Mucosa of rectum (tissue), 2 donors: ENCODE data around the gene ANKRD11.

Experiments used
- H3K27ac ChIP-seq, 2 donors: one replicate each; pipeline ENCODE4 v1.7.0; 2013; ENCODE audit warnings: inconsistent platforms in 2 of 2, low read depth in 2 of 2, low read length in 2 of 2
- H3K27me3 ChIP-seq, 2 donors: one replicate each; pipeline ENCODE4 v1.7.0; 2013; ENCODE audit warnings: low read length in 2 of 2; ENCODE audit not compliant: control insufficient read depth in 2 of 2, insufficient read depth in 2 of 2
- H3K36me3 ChIP-seq, 2 donors: one replicate each; pipeline ENCODE4 v1.7.0; 2013; ENCODE audit warnings: low read length in 2 of 2; ENCODE audit not compliant: control insufficient read depth in 2 of 2, insufficient read depth in 2 of 2
- H3K4me1 ChIP-seq, 2 donors: one replicate each; pipeline ENCODE4 v1.7.0; 2013; ENCODE audit warnings: low read length in 2 of 2, mild to moderate bottlenecking in 1 of 2; ENCODE audit not compliant: control insufficient read depth in 2 of 2, insufficient read depth in 2 of 2
- H3K4me3 ChIP-seq, 2 donors: one replicate each; pipeline ENCODE4 v1.7.0; 2013; ENCODE audit warnings: low read length in 2 of 2
- H3K9ac ChIP-seq, 2 donors: one replicate each; pipeline ENCODE4 v1.7.0; 2013; ENCODE audit warnings: low read length in 2 of 2, low read depth in 1 of 2, mild to moderate bottlenecking in 1 of 2
- H3K9me3 ChIP-seq, 2 donors: one replicate each; pipeline ENCODE4 v1.7.0; 2013; ENCODE audit warnings: low read length in 2 of 2; ENCODE audit not compliant: control insufficient read depth in 2 of 2
- donor health status: healthy.
- donor health status: Normal muscosa, but diverticular disease.

ANKRD11 gene

GRCh38 chr16:89401641-89402445 is 88.5 kb downstream of the ANKRD11 start:
- Histone ChIP-seq H3K36me3 (peaks cover 2 to 13% of the 10 kb centered on the region in 2 donors), H3K27me3 (no peaks in the 10 kb centered on the region), H3K9ac (no peak overlapping the region), H3K9me3 (no peaks in the 10 kb centered on the region), H3K4me1 (peaks cover 0 to 10% of the 10 kb centered on the region in 2 donors), H3K4me3 (no peak overlapping the region), H3K27ac (no peak overlapping the region)

- no peak overlapping the region for H3K27ac ChIP-seq
- H3K9me3 ChIP-seq, result no peaks in the 10 kb centered on the region
- H3K4me3 ChIP-seq, result no peak overlapping the region
- H3K36me3 ChIP-seq, result peaks cover 2 to 13% of the 10 kb centered on the region in 2 donors
- no peaks in the 10 kb centered on the region for H3K27me3 ChIP-seq
- H3K4me1 ChIP-seq, result peaks cover 0 to 6% of the 10 kb centered on the region in 2 donors
- no peak overlapping the region for H3K9ac ChIP-seq
Measured at GRCh38 chr16:89401205-89401604, 89.2 kb downstream of the ANKRD11 start.

- Histone ChIP-seq H3K4me3 (no peak overlapping the region), H3K4me1 (peaks cover 0 to 6% of the 10 kb centered on the region in 2 donors), H3K9me3 (no peaks in the 10 kb centered on the region), H3K36me3 (peaks cover 2 to 13% of the 10 kb centered on the region in 2 donors), H3K27me3 (no peaks in the 10 kb centered on the region), H3K27ac (no peak overlapping the region), H3K9ac (no peak overlapping the region)
Measured at GRCh38 chr16:89400740-89401139, 89.6 kb downstream of the ANKRD11 start.

- Histone ChIP-seq H3K9me3 (no peaks in the 10 kb centered on the region), H3K9ac (no peak overlapping the region), H3K27ac (no peak overlapping the region), H3K27me3 (no peaks in the 10 kb centered on the region), H3K4me3 (no peak overlapping the region), H3K4me1 (peaks cover 11 to 15% of the 10 kb centered on the region in 2 donors), H3K36me3 (peaks cover 2 to 13% of the 10 kb centered on the region in 2 donors)
Measured at GRCh38 chr16:89398924-89399323, 91.4 kb downstream of the ANKRD11 start.

- H3K27ac ChIP-seq, result no peak overlapping the region
- H3K36me3 ChIP-seq, result peaks cover 2 to 13% of the 10 kb centered on the region in 2 donors
- no peaks in the 10 kb centered on the region for H3K27me3 ChIP-seq
- peaks cover 11 to 20% of the 10 kb centered on the region in 2 donors for H3K4me1 ChIP-seq
- H3K9me3 ChIP-seq, result no peaks in the 10 kb centered on the region
- H3K4me3 ChIP-seq, result no peak overlapping the region
- H3K9ac ChIP-seq, result no peak overlapping the region
Measured at GRCh38 chr16:89397331-89397861, 93.0 kb downstream of the ANKRD11 start.

- H3K9me3 ChIP-seq, result no peaks in the 10 kb centered on the region
- no peaks in the 10 kb centered on the region for H3K27me3 ChIP-seq
- peaks cover 11 to 20% of the 10 kb centered on the region in 2 donors for H3K4me1 ChIP-seq
- no peak overlapping the region for H3K9ac ChIP-seq
- no peak overlapping the region for H3K27ac ChIP-seq
- peaks cover 2 to 15% of the 10 kb centered on the region in 2 donors for H3K36me3 ChIP-seq
- no peak overlapping the region for H3K4me3 ChIP-seq
Measured at GRCh38 chr16:89396156-89396555, 94.2 kb downstream of the ANKRD11 start.

- Histone ChIP-seq H3K4me1 (peaks cover 11 to 20% of the 10 kb centered on the region in 2 donors), H3K27ac (peak overlapping the region; percentile 8 to 41), H3K9ac (no peak overlapping the region), H3K36me3 (peaks cover 2 to 15% of the 10 kb centered on the region in 2 donors), H3K27me3 (no peaks in the 10 kb centered on the region), H3K4me3 (no peak overlapping the region), H3K9me3 (no peaks in the 10 kb centered on the region)
Measured at GRCh38 chr16:89395150-89396142, 94.9 kb downstream of the ANKRD11 start.

GRCh38 chr16:89393738-89394406 is 96.5 kb downstream of the ANKRD11 start:
- H3K27me3 ChIP-seq, result no peaks in the 10 kb centered on the region
- H3K9me3 ChIP-seq, result no peaks in the 10 kb centered on the region
- H3K27ac ChIP-seq, result no peak overlapping the region
- no peak overlapping the region for H3K9ac ChIP-seq
- no peak overlapping the region for H3K4me3 ChIP-seq
- H3K36me3 ChIP-seq, result peaks cover 2 to 12% of the 10 kb centered on the region in 2 donors
- peaks cover 11 to 20% of the 10 kb centered on the region in 2 donors for H3K4me1 ChIP-seq

- Histone ChIP-seq H3K9me3 (no peaks in the 10 kb centered on the region), H3K27ac (no peak overlapping the region), H3K36me3 (peaks cover 2 to 9% of the 10 kb centered on the region in 2 donors), H3K4me1 (peaks cover 11 to 20% of the 10 kb centered on the region in 2 donors), H3K27me3 (no peaks in the 10 kb centered on the region), H3K9ac (no peak overlapping the region), H3K4me3 (no peak overlapping the region)
Measured at GRCh38 chr16:89392881-89393737, 97.3 kb downstream of the ANKRD11 start.
